CD14-positive monocyte (primary cell): ENCODE results near the gene PRODH2. TPM values are rescaled to one million over a fixed set of nuclear protein-coding genes. Genes with fewer than 3 reads are reported as not detected.

Source experiments
- DNase-seq, 3 donors: peaks; one replicate each; pipeline ENCODE4 v3.0.0-alpha.2; 2011 to 2022
- H2AFZ ChIP-seq: 2 replicates; pipeline ENCODE4 v1.6.0; 2012; ENCODE audit warnings: mild to moderate bottlenecking, low read depth, low read length, inconsistent platforms; ENCODE audit not compliant: insufficient read depth, poor library complexity, severe bottlenecking
- H3K27ac ChIP-seq, 2 donors: 1 replicate in 1 of 2; 2 replicates in 1 of 2; pipeline ENCODE4 v1.5.1; 2012 to 2013; ENCODE audit warnings: low read length in 2 of 2, control low read depth in 1 of 2, inconsistent platforms in 1 of 2, low read depth in 1 of 2, mild to moderate bottlenecking in 1 of 2
- H3K27me3 ChIP-seq, 2 donors: one replicate each; pipeline versions ENCODE4 v1.6.0 to v1.6.1; 2011 to 2013; ENCODE audit warnings: low read length in 2 of 2; ENCODE audit not compliant: control insufficient read depth in 2 of 2, insufficient read depth in 2 of 2
- H3K36me3 ChIP-seq, 2 donors: replicated peaks in 1 of 2; 1 replicate in 1 of 2; 2 replicates in 1 of 2; pipeline versions ENCODE4 v1.5.1 to v1.6.1; 2012 to 2013; ENCODE audit warnings: low read length in 2 of 2, control low read depth in 1 of 2, inconsistent platforms in 1 of 2, mild to moderate bottlenecking in 1 of 2; ENCODE audit not compliant: insufficient read depth in 2 of 2, control insufficient read depth in 1 of 2
- H3K4me1 ChIP-seq, 2 donors: 1 replicate in 1 of 2; 2 replicates in 1 of 2; pipeline versions ENCODE4 v1.5.1 to v1.6.1; 2012 to 2013; ENCODE audit warnings: low read length in 2 of 2, control low read depth in 1 of 2, inconsistent platforms in 1 of 2, mild to moderate bottlenecking in 1 of 2, moderate library complexity in 1 of 2; ENCODE audit not compliant: insufficient read depth in 2 of 2, control insufficient read depth in 1 of 2
- H3K4me2 ChIP-seq: replicated peaks from 2 replicates; pipeline ENCODE3; 2012; ENCODE audit warnings: low read length, moderate library complexity, mild to moderate bottlenecking; ENCODE audit not compliant: poor library complexity, severe bottlenecking; ENCODE audit errors: extremely low read depth
- H3K4me3 ChIP-seq, 3 experiments: fragments of 200-600 bp in 1 of 3; sonication (generic) in 1 of 3; replicated peaks in 1 of 3; 1 replicate in 2 of 3; 2 replicates in 1 of 3; pipeline ENCODE4 v1.5.1; 2011 to 2013; ENCODE audit warnings: low read length in 3 of 3, mild to moderate bottlenecking in 3 of 3, control low read depth in 2 of 3, low read depth in 2 of 3, inconsistent platforms in 1 of 3, moderate library complexity in 1 of 3
- H3K79me2 ChIP-seq: 2 replicates; pipeline ENCODE4 v1.6.0; 2012; ENCODE audit warnings: mild to moderate bottlenecking, control low read depth, inconsistent platforms, low read length, moderate library complexity; ENCODE audit not compliant: insufficient read depth
- H3K9ac ChIP-seq: 2 replicates; pipeline ENCODE4 v1.6.0; 2017; ENCODE audit warnings: low read length, mild to moderate bottlenecking; ENCODE audit not compliant: insufficient read depth, poor library complexity, severe bottlenecking
- H3K9me3 ChIP-seq, 2 donors: replicated peaks in 1 of 2; 1 replicate in 1 of 2; 2 replicates in 1 of 2; pipeline versions ENCODE4 v1.5.1 to v1.6.1; 2012 to 2013; ENCODE audit warnings: low read length in 2 of 2, control low read depth in 1 of 2; ENCODE audit not compliant: control insufficient read depth in 1 of 2, insufficient read depth in 1 of 2
- H4K20me1 ChIP-seq: 2 replicates; pipeline ENCODE4 v1.6.0; 2012; ENCODE audit warnings: mild to moderate bottlenecking, low read length, control low read depth, moderate library complexity; ENCODE audit not compliant: insufficient read depth
- H3K27ac Mint-ChIP-seq, 7 donors: one replicate each; pipeline ENCODE4 v1.8.0; 2020; ENCODE audit warnings: mild to moderate bottlenecking in 7 of 7, mixed read lengths in 7 of 7, moderate library complexity in 6 of 7, inconsistent platforms in 2 of 7
- H3K27me3 Mint-ChIP-seq, 3 donors: one replicate each; pipeline ENCODE4 v1.8.0; 2021 to 2022; ENCODE audit warnings: low read depth in 3 of 3, mild to moderate bottlenecking in 3 of 3, mixed read lengths in 3 of 3, moderate library complexity in 3 of 3, inconsistent platforms in 1 of 3
- H3K36me3 Mint-ChIP-seq, 2 donors: one replicate each; pipeline ENCODE4 v1.8.0; 2020; ENCODE audit warnings: mixed read lengths in 2 of 2, inconsistent platforms in 1 of 2, mild to moderate bottlenecking in 1 of 2
- H3K4me1 Mint-ChIP-seq: one replicate; pipeline ENCODE4 v1.8.0; 2020; ENCODE audit warnings: mild to moderate bottlenecking, mixed read lengths
- H3K4me3 Mint-ChIP-seq, 2 donors: one replicate each; pipeline ENCODE4 v1.8.0; 2020; ENCODE audit warnings: mild to moderate bottlenecking in 2 of 2, mixed read lengths in 2 of 2, moderate library complexity in 1 of 2
- H3K9me3 Mint-ChIP-seq, 7 donors: one replicate each; pipeline ENCODE4 v1.8.0; 2020 to 2022; ENCODE audit warnings: mixed read lengths in 7 of 7, mild to moderate bottlenecking in 6 of 7, moderate library complexity in 6 of 7, inconsistent platforms in 2 of 7
- CTCF ChIP-seq: fragments of 200-600 bp; IDR thresholded peaks from one replicate; pipeline ENCODE4 v1.8.0; 2022; ENCODE audit warnings: antibody characterized with exemption, mild to moderate bottlenecking
- WGBS: methylation state at CpG from one replicate; pipeline ENCODE4 v1.1.5; 2013; ENCODE audit warnings: missing lambda C conversion rate; ENCODE audit not compliant: insufficient coverage; 5-methylcytosine and 5-hydroxymethylcytosine counted together
- intact Hi-C, 2 donors: fragments of 100-400 bp; cut with micrococcal nuclease; formaldehyde crosslinking; loops; one replicate each; pipeline versions ENCODE4 v1.15.0 to v1.15.1; 2023
- polyA plus RNA-seq, 3 donors: library from polyadenylated mRNA; depleted of rRNA in 1 of 3; unstranded in 2 of 3; stranded (reverse) in 1 of 3; fragments of 300-500 nt in 2 of 3; fragments of >200 nt in 1 of 3; fragmentation: Illumina TruSeq in 2 of 3; gene quantifications; 1 replicate in 2 of 3; 2 replicates in 1 of 3; pipeline ENCODE4 v1.2.3, GENCODE V29; 2012 to 2021

Gene PRODH2
- polyA plus RNA-seq, 3 donors = not detected

GRCh38 chr19:35783469-35784434 lies 28.9 kb downstream of the PRODH2 start:
- Histone ChIP-seq H3K4me3 (no peak overlapping the region), H3K27me3 (no peaks in the 10 kb centered on the region), H2AFZ (no peak overlapping the region), H3K36me3 (peaks cover 33 to 47% of the 10 kb centered on the region in 2 donors), H3K79me2 (no peaks in the 10 kb centered on the region), H3K9ac (no peak overlapping the region), H4K20me1 (no peaks in the 10 kb centered on the region), H3K4me2 (no peak overlapping the region), H3K27ac (no peak overlapping the region), H3K9me3 (no peaks in the 10 kb centered on the region), H3K4me1 (no peaks in the 10 kb centered on the region)
- Mint-ChIP-seq H3K27me3 (peaks cover 0 to 3% (median 0%) of the 10 kb centered on the region in 3 donors), H3K4me3 (no peak overlapping the region), H3K27ac (peak overlapping the region in 1 of 7 donors; percentile 30), H3K9me3 (no peaks in the 10 kb centered on the region), H3K4me1 (no peaks in the 10 kb centered on the region), H3K36me3 (peaks cover 39 to 66% of the 10 kb centered on the region in 2 donors)
- TF ChIP-seq CTCF = no peak
- intact Hi-C loops = no loop called here
- DNase-seq = no peak
- WGBS = 96% methylated on average over 11 of the region's 28 CpGs

- WGBS = 99% methylated on average over 8 of the region's 12 CpGs
- H3K9ac ChIP-seq = no peak overlapping the region
- no peaks in the 10 kb centered on the region for H3K27me3 ChIP-seq
- H3K4me3 Mint-ChIP-seq = no peak overlapping the region
- no peaks in the 10 kb centered on the region for H4K20me1 ChIP-seq
- no peaks in the 10 kb centered on the region for H3K9me3 Mint-ChIP-seq
- TF ChIP-seq CTCF = no peak
- no peak overlapping the region for H2AFZ ChIP-seq
- H3K36me3 ChIP-seq = peaks cover 31 to 47% of the 10 kb centered on the region in 2 donors
- peaks cover 40 to 67% of the 10 kb centered on the region in 2 donors for H3K36me3 Mint-ChIP-seq
- H3K27me3 Mint-ChIP-seq = peaks cover 0 to 2% (median 0%) of the 10 kb centered on the region in 3 donors
- intact Hi-C loops = no loop called here
- peaks cover under 1% of the 10 kb centered on the region for H3K79me2 ChIP-seq
- H3K4me3 ChIP-seq = no peak overlapping the region
- H3K4me2 ChIP-seq = no peak overlapping the region
- no peaks in the 10 kb centered on the region for H3K4me1 Mint-ChIP-seq
- no peak overlapping the region for H3K27ac Mint-ChIP-seq
- no peak for DNase-seq
- H3K9me3 ChIP-seq = no peaks in the 10 kb centered on the region
- H3K27ac ChIP-seq = no peak overlapping the region
- no peaks in the 10 kb centered on the region for H3K4me1 ChIP-seq
These were observed 30.1 kb downstream of the PRODH2 start for GRCh38 chr19:35782589-35782988.
